GM20000 (cell line): ENCODE results near the gene AXIN1.

Experiments used
- DNase-seq: peaks from one replicate; pipeline ENCODE4 v3.0.0; 2012; ENCODE audit warnings: low spot score
- CTCF ChIP-seq: IDR thresholded peaks from 2 replicates; pipeline ENCODE4 v1.5.1; 2012; ENCODE audit warnings: mild to moderate bottlenecking, control low read depth; ENCODE audit errors: extremely low read depth, missing control alignments

The AXIN1 gene, protein sequence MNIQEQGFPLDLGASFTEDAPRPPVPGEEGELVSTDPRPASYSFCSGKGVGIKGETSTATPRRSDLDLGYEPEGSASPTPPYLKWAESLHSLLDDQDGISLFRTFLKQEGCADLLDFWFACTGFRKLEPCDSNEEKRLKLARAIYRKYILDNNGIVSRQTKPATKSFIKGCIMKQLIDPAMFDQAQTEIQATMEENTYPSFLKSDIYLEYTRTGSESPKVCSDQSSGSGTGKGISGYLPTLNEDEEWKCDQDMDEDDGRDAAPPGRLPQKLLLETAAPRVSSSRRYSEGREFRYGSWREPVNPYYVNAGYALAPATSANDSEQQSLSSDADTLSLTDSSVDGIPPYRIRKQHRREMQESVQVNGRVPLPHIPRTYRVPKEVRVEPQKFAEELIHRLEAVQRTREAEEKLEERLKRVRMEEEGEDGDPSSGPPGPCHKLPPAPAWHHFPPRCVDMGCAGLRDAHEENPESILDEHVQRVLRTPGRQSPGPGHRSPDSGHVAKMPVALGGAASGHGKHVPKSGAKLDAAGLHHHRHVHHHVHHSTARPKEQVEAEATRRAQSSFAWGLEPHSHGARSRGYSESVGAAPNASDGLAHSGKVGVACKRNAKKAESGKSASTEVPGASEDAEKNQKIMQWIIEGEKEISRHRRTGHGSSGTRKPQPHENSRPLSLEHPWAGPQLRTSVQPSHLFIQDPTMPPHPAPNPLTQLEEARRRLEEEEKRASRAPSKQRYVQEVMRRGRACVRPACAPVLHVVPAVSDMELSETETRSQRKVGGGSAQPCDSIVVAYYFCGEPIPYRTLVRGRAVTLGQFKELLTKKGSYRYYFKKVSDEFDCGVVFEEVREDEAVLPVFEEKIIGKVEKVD

DNA sequence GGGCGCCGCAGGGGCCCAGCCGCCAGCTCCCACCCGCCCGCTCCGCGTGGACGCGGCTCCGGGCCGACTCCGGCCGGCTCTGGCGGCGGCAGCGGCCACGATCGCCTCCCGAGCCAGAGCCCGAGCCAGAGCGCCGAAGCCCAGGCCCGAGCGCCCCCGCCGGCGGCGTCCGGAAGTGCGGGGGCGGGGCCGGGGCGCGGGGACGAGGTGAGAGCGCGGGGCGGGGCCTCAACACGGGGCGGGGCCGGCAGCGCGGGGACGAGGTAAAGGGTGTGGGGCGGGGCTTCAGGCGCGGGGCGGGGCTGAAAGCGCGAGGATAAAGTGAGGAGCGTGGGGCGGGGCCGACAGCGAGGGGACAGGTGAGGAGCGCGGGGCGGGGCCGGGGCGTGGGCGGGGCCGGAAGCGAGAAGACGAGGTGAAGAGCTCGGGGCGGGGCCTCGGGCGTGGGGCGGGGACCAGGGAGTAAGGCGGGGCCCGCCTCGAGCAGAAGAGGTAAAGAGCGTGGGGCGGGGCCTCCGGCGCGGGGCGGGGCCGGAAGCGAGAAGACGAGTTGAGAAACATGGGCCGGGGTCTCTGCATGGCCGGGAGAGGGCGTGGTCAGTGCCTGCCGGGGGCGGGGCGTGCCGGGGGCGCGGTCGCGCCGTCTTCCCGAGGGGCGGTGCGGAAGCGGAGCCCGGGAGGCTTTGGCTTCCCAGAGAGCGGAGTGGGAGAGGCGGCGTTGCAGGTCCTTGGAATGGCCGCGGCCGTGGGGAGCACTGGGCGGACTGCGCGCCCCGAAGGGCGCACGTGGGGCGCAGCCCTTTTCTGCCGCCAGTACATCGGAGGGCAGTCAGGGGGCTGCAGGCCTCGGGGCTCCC, at the start of gene AXIN1:
TSS of gene AXIN1 (minus strand) at position 177 of the 857 bp plus-strand sequence. CDS start 5,698 bp downstream, outside the sequence.
- peak; percentile 28 for TF ChIP-seq CTCF
- DNase-seq = peak; percentile 99

DNA sequence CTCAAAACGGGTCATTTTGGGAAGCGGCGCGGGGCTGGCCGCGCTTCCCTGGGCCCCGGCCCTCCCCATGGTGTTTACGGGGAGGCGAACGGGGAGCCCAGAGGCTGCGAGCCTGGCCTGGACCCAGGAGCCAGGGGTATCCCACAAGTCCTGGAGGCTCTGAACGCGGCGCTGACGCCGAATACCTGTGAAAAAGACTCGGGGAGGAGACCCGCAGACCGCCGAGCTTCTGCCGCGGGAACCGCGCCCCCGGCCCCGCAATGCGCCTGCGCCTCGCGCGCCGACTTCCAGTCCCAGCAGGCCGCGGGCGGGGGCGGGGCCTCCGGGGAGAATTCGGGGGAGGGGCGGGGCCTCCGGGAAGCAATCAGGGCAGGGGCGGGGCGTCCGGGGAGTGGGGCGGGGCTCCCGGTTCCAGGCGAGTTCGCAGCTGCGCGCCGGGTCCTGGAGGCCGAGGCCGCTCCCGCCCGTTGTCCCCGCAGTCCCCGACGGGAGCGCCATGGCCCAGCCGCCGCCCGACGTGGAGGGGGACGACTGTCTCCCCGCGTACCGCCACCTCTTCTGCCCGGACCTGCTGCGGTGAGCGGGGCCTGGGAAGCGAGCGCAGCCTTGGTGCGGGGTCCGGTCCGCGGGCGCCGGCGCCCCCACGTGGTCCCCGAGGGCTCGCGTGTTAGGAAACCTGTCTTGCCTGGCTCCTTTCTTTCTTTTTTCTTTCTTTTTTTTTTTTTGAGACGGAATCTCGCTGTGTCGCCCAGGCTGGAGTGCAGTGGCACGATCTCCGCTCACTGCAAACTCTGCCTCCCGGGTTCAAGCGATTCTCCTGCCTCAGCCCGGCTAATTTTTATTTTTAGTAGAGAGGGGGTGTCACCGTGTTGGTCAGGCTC, 49.2 kb upstream of the AXIN1 start, which contains the start of gene DECR2:
TSS of gene DECR2 (plus strand) at position 418 of the 881 bp plus-strand sequence. CDS start at position 497, 79 bp downstream.
- peak; percentile 100 for DNase-seq
- peak; percentile 67 for TF ChIP-seq CTCF

DNA sequence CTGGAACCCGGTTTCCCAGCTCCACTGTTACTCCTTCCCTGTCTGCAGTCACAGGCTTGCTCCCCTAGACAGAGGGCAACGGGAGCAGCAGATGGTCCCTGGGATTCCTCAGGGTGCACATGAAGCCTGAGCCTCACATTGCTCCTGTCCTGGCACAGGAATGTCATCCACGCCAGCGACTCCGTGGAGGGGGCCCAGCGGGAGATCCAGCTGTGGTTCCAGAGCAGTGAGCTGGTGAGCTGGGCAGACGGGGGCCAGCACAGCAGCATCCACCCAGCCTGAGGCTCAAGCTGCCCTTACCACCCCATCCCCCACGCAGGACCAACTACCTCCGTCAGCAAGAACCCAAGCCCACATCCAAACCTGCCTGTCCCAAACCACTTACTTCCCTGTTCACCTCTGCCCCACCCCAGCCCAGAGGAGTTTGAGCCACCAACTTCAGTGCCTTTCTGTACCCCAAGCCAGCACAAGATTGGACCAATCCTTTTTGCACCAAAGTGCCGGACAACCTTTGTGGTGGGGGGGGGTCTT, 47.6 kb upstream of the AXIN1 start:
- TF ChIP-seq CTCF = no peak

DNA sequence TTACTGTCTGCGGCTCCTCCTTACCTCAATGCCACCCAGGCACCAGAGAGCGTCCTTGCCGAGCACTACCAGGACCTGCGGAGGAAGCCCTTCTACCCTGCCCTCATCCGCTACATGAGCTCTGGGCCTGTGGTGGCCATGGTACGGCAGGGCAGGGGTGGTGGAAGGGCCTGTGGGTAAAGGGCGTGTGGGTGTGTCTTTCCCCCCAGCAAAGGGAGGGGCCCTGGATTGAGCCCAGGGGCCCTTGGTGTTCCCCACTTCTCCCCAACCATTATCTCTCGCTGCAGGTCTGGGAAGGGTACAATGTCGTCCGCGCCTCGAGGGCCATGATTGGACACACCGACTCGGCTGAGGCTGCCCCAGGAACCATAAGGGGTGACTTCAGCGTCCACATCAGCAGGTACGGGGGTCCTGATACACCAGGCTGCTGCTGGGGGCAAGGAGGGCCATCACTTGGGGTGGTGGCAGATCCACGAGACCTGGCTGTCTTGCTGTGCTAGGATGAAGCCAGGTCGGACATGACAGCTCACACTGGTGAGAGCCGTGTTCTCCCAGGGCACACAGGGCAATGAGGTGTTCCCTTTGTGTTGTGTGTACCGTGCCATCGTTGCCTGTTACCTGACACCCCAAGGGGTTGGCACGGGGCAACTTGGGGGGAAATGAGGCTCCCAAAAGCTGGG, 47.0 kb upstream of the AXIN1 start:
- no peak for DNase-seq
- no peak for TF ChIP-seq CTCF

More for the DNA sequence above, 47.6 kb upstream of the AXIN1 start:
- no peak for DNase-seq

DNA sequence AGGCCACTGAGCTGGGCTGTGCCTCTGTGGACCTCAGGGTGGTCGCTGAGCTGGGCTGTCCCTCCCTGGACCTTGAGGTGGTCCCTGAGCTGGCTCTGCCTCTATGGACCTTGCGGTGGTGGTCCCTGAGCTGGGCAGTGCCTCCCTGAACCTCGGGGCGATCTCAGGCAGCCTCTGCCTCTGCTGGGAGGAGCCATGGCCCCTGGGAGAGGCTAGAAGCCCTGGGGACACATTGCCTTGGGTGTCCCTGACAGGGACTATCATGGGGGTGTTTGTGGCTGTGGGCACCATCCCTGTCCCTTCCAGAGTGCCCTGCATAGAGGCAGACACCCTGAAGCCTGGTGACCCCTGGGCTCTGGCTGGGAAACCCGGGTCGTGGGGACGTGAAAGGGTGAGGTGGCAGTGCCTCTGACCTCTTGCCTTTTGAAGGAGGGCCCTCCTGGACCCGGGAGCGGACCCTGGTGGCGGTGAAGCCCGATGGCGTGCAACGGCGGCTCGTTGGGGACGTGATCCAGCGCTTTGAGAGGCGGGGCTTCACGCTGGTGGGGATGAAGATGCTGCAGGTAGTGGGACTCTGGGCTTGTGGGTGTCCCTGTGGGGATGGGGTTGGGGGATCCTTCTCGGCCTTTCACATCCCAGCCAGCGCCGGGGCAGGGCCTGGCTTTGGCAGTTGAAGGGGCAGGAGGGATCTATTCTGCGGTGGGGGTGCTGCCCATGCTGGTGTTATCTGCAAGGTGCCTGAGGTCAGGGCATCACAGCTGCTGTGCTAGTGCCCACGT, 46.2 kb upstream of the AXIN1 start:
- DNase-seq = no peak

More for the DNA sequence above, 46.2 kb upstream of the AXIN1 start:
- no peak for TF ChIP-seq CTCF
